LoVo (cell line): ENCODE results near the gene ADAT3.

Experiments used
- DNase-seq: peaks from one replicate; pipeline ENCODE4 v3.0.0-alpha.2; 2016; ENCODE audit warnings: low spot score

The ADAT3 gene

GRCh38 chr19:1957562-1958248, 52.5 kb downstream of the ADAT3 start:
- DNase-seq: no peak

- DNase-seq: no peak
These were observed 54.9 kb downstream of the ADAT3 start for GRCh38 chr19:1959928-1960589.

- no peak for DNase-seq
These were observed 56.0 kb downstream of the ADAT3 start for GRCh38 chr19:1961000-1961883.

GRCh38 chr19:1962674-1963073, 57.5 kb downstream of the ADAT3 start:
- DNase-seq: no peak
